Keratinocyte (primary cell): ENCODE results near the gene MRPL50. TPM values are rescaled to one million over a fixed set of nuclear protein-coding genes. Genes with fewer than 3 reads are reported as not detected.

ENCODE experiments used
- DNase-seq: peaks from one replicate; pipeline ENCODE4 v3.0.0-alpha.2; 2011; ENCODE audit warnings: low read depth, missing footprints, low spot score
- FAIRE-seq: peaks from 2 replicates; lab custom pipeline; 2011; peaks lifted over from hg19 to GRCh38; lab: Jason Lieb, UNC
- H2AFZ ChIP-seq: 2 replicates; pipeline ENCODE4 v1.6.0; 2012; ENCODE audit warnings: low read length, control low read depth, inconsistent platforms; ENCODE audit not compliant: control insufficient read depth
- H3K27ac ChIP-seq: 2 replicates; pipeline ENCODE4 v1.5.1; 2011; ENCODE audit warnings: low read length; ENCODE audit not compliant: control insufficient read depth, insufficient read depth
- H3K27me3 ChIP-seq: 3 replicates; pipeline ENCODE4 v1.6.0; 2011; ENCODE audit warnings: low read length; ENCODE audit not compliant: control insufficient read depth, insufficient read depth; ENCODE audit errors: extremely low read depth
- H3K36me3 ChIP-seq, 2 experiments: 2 replicates in 1 of 2; 3 replicates in 1 of 2; pipeline ENCODE4 v1.5.1; 2011; ENCODE audit warnings: low read length in 2 of 2, mild to moderate bottlenecking in 1 of 2; ENCODE audit not compliant: control insufficient read depth in 2 of 2, insufficient read depth in 2 of 2; ENCODE audit errors: extremely low read depth in 1 of 2
- H3K4me1 ChIP-seq: 3 replicates; pipeline ENCODE4 v1.5.1; 2011; ENCODE audit warnings: low read length; ENCODE audit not compliant: control insufficient read depth, insufficient read depth; ENCODE audit errors: extremely low read depth
- H3K4me2 ChIP-seq: 3 replicates; pipeline ENCODE4 v1.6.0; 2011; ENCODE audit warnings: low read depth, low read length; ENCODE audit not compliant: control insufficient read depth, insufficient read depth; ENCODE audit errors: extremely low read depth
- H3K4me3 ChIP-seq, 3 experiments: fragments of 200-600 bp in 1 of 3; sonication (generic) in 1 of 3; 2 replicates in 2 of 3; 3 replicates in 1 of 3; pipeline ENCODE4 v1.5.1; 2011 to 2016; ENCODE audit warnings: low read length in 3 of 3, mild to moderate bottlenecking in 3 of 3, control low read depth in 2 of 3, inconsistent platforms in 1 of 3, low read depth in 1 of 3, mixed read lengths in 1 of 3, mixed run types in 1 of 3, moderate library complexity in 1 of 3; ENCODE audit not compliant: control insufficient read depth in 2 of 3, insufficient read depth in 2 of 3; ENCODE audit errors: extremely low read depth in 1 of 3
- H3K79me2 ChIP-seq: 2 replicates; pipeline ENCODE4 v1.6.0; 2012; ENCODE audit warnings: low read length; ENCODE audit not compliant: control insufficient read depth, insufficient read depth
- H3K9ac ChIP-seq: 3 replicates; pipeline ENCODE4 v1.6.0; 2011; ENCODE audit warnings: low read length; ENCODE audit not compliant: control insufficient read depth, insufficient read depth; ENCODE audit errors: extremely low read depth
- H3K9me1 ChIP-seq: 3 replicates; pipeline ENCODE4 v1.6.0; 2011; ENCODE audit warnings: low read length; ENCODE audit not compliant: control insufficient read depth, insufficient read depth; ENCODE audit errors: extremely low read depth
- H3K9me3 ChIP-seq: 2 replicates; pipeline ENCODE4 v1.5.1; 2012; ENCODE audit warnings: low read depth, low read length; ENCODE audit not compliant: control insufficient read depth
- H4K20me1 ChIP-seq: 3 replicates; pipeline ENCODE4 v1.6.0; 2011; ENCODE audit warnings: low read length; ENCODE audit not compliant: control insufficient read depth, insufficient read depth; ENCODE audit errors: extremely low read depth
- EZH2 ChIP-seq: IDR thresholded peaks from one replicate; pipeline ENCODE4 v1.6.1; 2012; ENCODE audit warnings: inconsistent platforms, mild to moderate bottlenecking, low read length, moderate library complexity
- dilution Hi-C: fragments of 300-500 bp; cut with MboI; formaldehyde crosslinking; loops from one replicate; pipeline ENCODE4 v1.7.0; 2020; ENCODE audit warnings: low sequenced_read_pairs; ENCODE audit not compliant: extremely low pct_ligation_motif_present
- polyA plus RNA-seq, 5 experiments: library from polyadenylated mRNA; depleted of rRNA in 3 of 5; stranded (reverse) in 3 of 5; stranded (forward) in 1 of 5; unstranded in 1 of 5; fragments of >200 nt; gene quantifications; 1 replicate in 1 of 5; 2 replicates in 3 of 5; 3 replicates in 1 of 5; pipeline versions ENCODE4 v1.2.1 to v1.2.3, GENCODE V29; 2011 to 2012; ENCODE audit warnings: missing spikeins in 2 of 5, low read depth in 1 of 5, low replicate concordance in 1 of 5
- TF ChIP-seq, protein P1 (sequence below), 3 experiments: IDR thresholded peaks in 1 of 3; conservative IDR thresholded peaks in 1 of 3; optimal IDR thresholded peaks in 1 of 3; 2 replicates in 2 of 3; 3 replicates in 1 of 3; pipeline versions ENCODE3 to v1.5.1; 2011; ENCODE audit warnings: low read length in 3 of 3, mild to moderate bottlenecking in 3 of 3, moderate library complexity in 2 of 3, control low read depth in 1 of 3, inconsistent platforms in 1 of 3; ENCODE audit not compliant: insufficient read depth in 2 of 3; ENCODE audit errors: extremely low read depth in 1 of 3

Gene MRPL50
- polyA plus RNA-seq, 1 donor (not counting 4 experiments of a cell fraction or from before 2014, with no cell fraction given) = 24.0 TPM

- FAIRE-seq (no peak), DNase-seq (no peak)
- Histone ChIP-seq H3K4me3 (no peak overlapping the region), H4K20me1 (no peaks in the 10 kb centered on the region), H3K9me3 (no peaks in the 10 kb centered on the region), H3K4me2 (no peak overlapping the region), H3K79me2 (no peaks in the 10 kb centered on the region), H3K27me3 (no peaks in the 10 kb centered on the region), H2AFZ (no peak overlapping the region), H3K9me1 (no peaks in the 10 kb centered on the region), H3K4me1 (no peaks in the 10 kb centered on the region), H3K9ac (no peak overlapping the region), H3K36me3 (no peaks in the 10 kb centered on the region), H3K27ac (no peak overlapping the region)
- TF ChIP-seq, protein P1, sequence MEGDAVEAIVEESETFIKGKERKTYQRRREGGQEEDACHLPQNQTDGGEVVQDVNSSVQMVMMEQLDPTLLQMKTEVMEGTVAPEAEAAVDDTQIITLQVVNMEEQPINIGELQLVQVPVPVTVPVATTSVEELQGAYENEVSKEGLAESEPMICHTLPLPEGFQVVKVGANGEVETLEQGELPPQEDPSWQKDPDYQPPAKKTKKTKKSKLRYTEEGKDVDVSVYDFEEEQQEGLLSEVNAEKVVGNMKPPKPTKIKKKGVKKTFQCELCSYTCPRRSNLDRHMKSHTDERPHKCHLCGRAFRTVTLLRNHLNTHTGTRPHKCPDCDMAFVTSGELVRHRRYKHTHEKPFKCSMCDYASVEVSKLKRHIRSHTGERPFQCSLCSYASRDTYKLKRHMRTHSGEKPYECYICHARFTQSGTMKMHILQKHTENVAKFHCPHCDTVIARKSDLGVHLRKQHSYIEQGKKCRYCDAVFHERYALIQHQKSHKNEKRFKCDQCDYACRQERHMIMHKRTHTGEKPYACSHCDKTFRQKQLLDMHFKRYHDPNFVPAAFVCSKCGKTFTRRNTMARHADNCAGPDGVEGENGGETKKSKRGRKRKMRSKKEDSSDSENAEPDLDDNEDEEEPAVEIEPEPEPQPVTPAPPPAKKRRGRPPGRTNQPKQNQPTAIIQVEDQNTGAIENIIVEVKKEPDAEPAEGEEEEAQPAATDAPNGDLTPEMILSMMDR (optimal IDR thresholded peaks at IDR 0.05 in 1 of 3, IDR thresholded peaks at IDR 0.05 in 1 of 3, conservative IDR thresholded peaks at IDR 0.05 in 1 of 3; ENCODE audit: extremely low read depth in 1 of 3, insufficient read depth in 2 of 3, low read length in 3 of 3) = no peak
- TF ChIP-seq EZH2 = no peak
- dilution Hi-C loops = no loop called here
Measured at GRCh38 chr9:101356619-101357018, 41.8 kb downstream of the MRPL50 start.

DNA sequence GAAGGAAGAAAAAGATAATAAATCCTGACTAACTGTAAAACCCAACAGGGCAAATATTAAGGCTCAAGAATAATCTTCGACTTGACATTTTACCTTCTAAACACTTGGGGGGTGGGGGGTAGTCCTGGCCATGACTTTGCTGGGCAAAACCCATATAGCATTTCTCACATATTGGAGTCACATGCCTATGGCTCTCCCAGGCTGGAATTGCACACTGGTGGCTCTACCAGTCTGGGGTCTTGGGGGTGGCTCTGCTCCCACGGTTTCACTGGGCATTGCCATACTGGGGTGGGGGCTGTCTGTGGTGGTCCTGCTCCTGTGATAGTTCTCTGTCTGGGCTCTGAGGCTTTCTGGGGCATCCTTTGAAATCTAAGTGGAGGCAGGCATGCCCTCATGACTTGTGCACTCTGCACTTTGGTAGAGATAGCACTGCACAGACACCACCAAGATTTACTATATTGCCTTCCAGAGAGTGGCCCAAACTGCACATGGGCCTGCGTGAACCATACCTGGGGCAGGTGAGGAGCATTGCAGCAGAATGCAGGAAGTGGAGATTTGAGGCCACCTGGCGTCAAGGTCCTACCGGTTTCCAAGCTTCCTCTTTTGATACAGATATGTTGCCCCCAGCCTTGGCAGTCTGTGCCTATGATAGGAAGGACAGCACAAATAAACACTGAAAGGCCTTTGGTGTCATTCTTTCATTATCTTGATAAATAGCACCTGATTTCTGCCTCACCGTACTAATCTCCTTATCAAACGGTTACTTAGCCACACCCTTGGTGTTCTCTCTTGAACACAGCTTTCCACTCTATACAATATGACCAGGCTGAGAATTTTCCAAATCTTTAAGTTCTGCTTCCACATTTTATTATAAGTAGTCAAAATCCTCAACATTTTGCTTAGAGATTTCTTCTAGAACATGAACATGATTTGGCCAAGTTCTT lies 43.4 kb downstream of the MRPL50 start:
- H3K4me3 ChIP-seq = no peak overlapping the region
- no peak for FAIRE-seq
- H3K36me3 ChIP-seq = no peaks in the 10 kb centered on the region
- TF ChIP-seq, protein P1 (optimal IDR thresholded peaks at IDR 0.05 in 1 of 3, IDR thresholded peaks at IDR 0.05 in 1 of 3, conservative IDR thresholded peaks at IDR 0.05 in 1 of 3; ENCODE audit: extremely low read depth in 1 of 3, insufficient read depth in 2 of 3, low read length in 3 of 3) = no peak
- no peak for TF ChIP-seq EZH2
- H2AFZ ChIP-seq = no peak overlapping the region
- H3K4me1 ChIP-seq = no peaks in the 10 kb centered on the region
- H3K4me2 ChIP-seq = no peak overlapping the region
- H3K27me3 ChIP-seq = no peaks in the 10 kb centered on the region
- no peak overlapping the region for H3K9ac ChIP-seq
- H3K79me2 ChIP-seq = no peaks in the 10 kb centered on the region
- no peak overlapping the region for H3K27ac ChIP-seq
- no peaks in the 10 kb centered on the region for H3K9me3 ChIP-seq
- dilution Hi-C loops = no loop called here
- H4K20me1 ChIP-seq = no peaks in the 10 kb centered on the region
- no peaks in the 10 kb centered on the region for H3K9me1 ChIP-seq
- no peak for DNase-seq
